Mammary epithelial cell (primary cell): ENCODE results near the gene REXO1.

Experiments used
- CTCF ChIP-seq, 2 donors: IDR thresholded peaks in 1 of 2; conservative IDR thresholded peaks in 1 of 2; 2 replicates each; pipeline ENCODE4 v1.5.1; 2011 to 2012; ENCODE audit warnings: inconsistent platforms in 2 of 2, low read length in 2 of 2, mild to moderate bottlenecking in 2 of 2, control low read depth in 1 of 2, low read depth in 1 of 2; ENCODE audit not compliant: insufficient read depth in 1 of 2; ENCODE audit errors: extremely low read depth in 1 of 2
- EZH2 ChIP-seq: IDR thresholded peaks from 2 replicates; pipeline ENCODE4 v1.6.1; 2012; ENCODE audit warnings: low read length, inconsistent platforms, borderline replicate concordance

GRCh38 chr19:1824252-1824622, 24.0 kb downstream of the REXO1 start:
- TF ChIP-seq EZH2: no peak
- no peak for TF ChIP-seq CTCF (conservative IDR thresholded peaks at IDR 0.05 in 1 of 2, IDR thresholded peaks at IDR 0.05 in 1 of 2; ENCODE audit: extremely low read depth in 1 of 2, insufficient read depth in 1 of 2, low read depth in 1 of 2, low read length in 2 of 2)
